Stimulated activated CD8-positive, alpha-beta memory T cell treated with anti-CD3 and anti-CD28 coated beads, Interleukin-4, amount 100 ng/mL, for 1 hour (primary cell): ENCODE measurements around the gene PARN.
"Not testable (repeated sequence)": the region's sequence is repeated elsewhere in the genome, so short reads cannot be mapped to it uniquely, and the experiment has no call there.

ENCODE experiments used
- DNase-seq, 2 donors: peaks; one replicate each; pipeline ENCODE4 v3.0.0-alpha.2; 2020; ENCODE audit warnings: low read depth in 2 of 2, low spot score in 1 of 2

PARN gene

GRCh38 chr16:14403001-14403389, 227.1 kb downstream of the PARN start:
- not testable (repeated sequence) for DNase-seq

- not testable (repeated sequence) for DNase-seq
These were observed 227.7 kb downstream of the PARN start for GRCh38 chr16:14402114-14403000.

GRCh38 chr16:14401711-14402061, 228.4 kb downstream of the PARN start:
- DNase-seq, result not testable (repeated sequence)

GRCh38 chr16:14400978-14401710, 228.9 kb downstream of the PARN start:
- not testable (repeated sequence) for DNase-seq

- DNase-seq, result no peak
These were observed 229.6 kb downstream of the PARN start for GRCh38 chr16:14400285-14400977.

- DNase-seq, result no peak
These were observed 230.4 kb downstream of the PARN start for GRCh38 chr16:14399378-14400284.

- DNase-seq, result no peak
These were observed 231.9 kb downstream of the PARN start for GRCh38 chr16:14398014-14398717.

GRCh38 chr16:14395710-14396304, 234.3 kb downstream of the PARN start:
- DNase-seq, result not testable (repeated sequence)

GRCh38 chr16:14394834-14395233, 235.2 kb downstream of the PARN start:
- no peak for DNase-seq

GRCh38 chr16:14392960-14393359, 237.1 kb downstream of the PARN start:
- DNase-seq, result no peak

GRCh38 chr16:14389359-14389758, 240.7 kb downstream of the PARN start:
- no peak for DNase-seq

GRCh38 chr16:14388243-14388642, 241.8 kb downstream of the PARN start:
- no peak for DNase-seq

- DNase-seq, result no peak
These were observed 243.9 kb downstream of the PARN start for GRCh38 chr16:14386115-14386514.
